Retinal pigment epithelial cell (primary cell): ENCODE data around the gene KCNMB2.
"Not testable (repeated sequence)": the region's sequence is repeated elsewhere in the genome, so short reads cannot be mapped to it uniquely, and the experiment has no call there.

Experiments used
- DNase-seq: peaks from one replicate; pipeline ENCODE4 v3.0.0-alpha.2; 2010; ENCODE audit warnings: low read depth
- H3K4me3 ChIP-seq: 2 replicates; pipeline ENCODE4 v1.5.1; 2011; ENCODE audit warnings: mild to moderate bottlenecking, low read length, control low read depth, moderate library complexity
- CTCF ChIP-seq: conservative IDR thresholded peaks from 2 replicates; pipeline ENCODE4 v1.5.1; 2011; ENCODE audit warnings: low read depth, low read length, control low read depth, inconsistent platforms

Gene KCNMB2

GRCh38 chr3:178510496-178510895, 25.7 kb upstream of the KCNMB2 start:
- DNase-seq, result no peak
- H3K4me3 ChIP-seq, result no peak overlapping the region
- TF ChIP-seq CTCF, result no peak

GRCh38 chr3:178512647-178513046, 23.6 kb upstream of the KCNMB2 start:
- no peak overlapping the region for H3K4me3 ChIP-seq
- TF ChIP-seq CTCF, result no peak
- no peak for DNase-seq

GRCh38 chr3:178513546-178514380, 22.5 kb upstream of the KCNMB2 start:
- no peak overlapping the region for H3K4me3 ChIP-seq
- no peak for TF ChIP-seq CTCF
- no peak for DNase-seq

GRCh38 chr3:178514401-178514800, 21.8 kb upstream of the KCNMB2 start:
- TF ChIP-seq CTCF, result no peak
- H3K4me3 ChIP-seq, result no peak overlapping the region
- DNase-seq, result no peak

GRCh38 chr3:178515076-178515744, 21.0 kb upstream of the KCNMB2 start:
- DNase-seq, H3K4me3 ChIP-seq: not testable (repeated sequence)

- H3K4me3 ChIP-seq, result no peak overlapping the region
- no peak for DNase-seq
- no peak for TF ChIP-seq CTCF
Observed at GRCh38 chr3:178517665-178518334, 18.4 kb upstream of the KCNMB2 start.

GRCh38 chr3:178518660-178519396, 17.4 kb upstream of the KCNMB2 start:
- TF ChIP-seq CTCF, result no peak

More at GRCh38 chr3:178518660-178519396, 17.4 kb upstream of the KCNMB2 start:
- no peak for DNase-seq
- H3K4me3 ChIP-seq, result no peak overlapping the region
